Measurements from ENCODE around the gene TOP3A.
A peak's percentile ranks its signal among the peaks of the same experiment; 100 is the strongest.

The TOP3A gene

DNA sequence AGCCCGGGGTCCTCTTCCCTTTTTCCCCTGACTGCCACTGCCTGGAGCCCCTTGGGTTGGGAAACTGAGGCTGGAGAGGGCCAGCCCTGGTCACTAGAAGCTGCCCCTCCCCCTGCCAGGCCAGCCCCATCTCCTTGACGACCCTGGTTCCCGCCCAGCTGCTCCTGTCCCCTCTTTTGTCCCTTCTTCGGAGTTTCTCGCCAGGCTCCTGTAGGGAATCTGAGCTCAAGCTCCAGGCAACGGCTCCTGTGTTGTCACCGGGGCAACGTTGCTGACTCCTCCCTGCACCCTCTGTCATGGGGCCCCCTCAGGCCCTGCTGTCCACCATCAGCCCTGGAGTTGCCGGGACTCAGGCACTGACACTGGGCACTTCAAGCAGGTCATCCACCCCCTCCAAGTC is 83.6 kb downstream of the TOP3A start:
- DNase-seq (ENCODE audit: low read depth in 2 of 2): no peak

- no peak for DNase-seq (ENCODE audit: low read depth in 2 of 2)
These were observed 84.3 kb downstream of the TOP3A start for GRCh38 chr17:18230288-18231141.

GRCh38 chr17:18229771-18230170 is 85.0 kb downstream of the TOP3A start:
- no peak for DNase-seq (ENCODE audit: low read depth in 2 of 2)

DNA sequence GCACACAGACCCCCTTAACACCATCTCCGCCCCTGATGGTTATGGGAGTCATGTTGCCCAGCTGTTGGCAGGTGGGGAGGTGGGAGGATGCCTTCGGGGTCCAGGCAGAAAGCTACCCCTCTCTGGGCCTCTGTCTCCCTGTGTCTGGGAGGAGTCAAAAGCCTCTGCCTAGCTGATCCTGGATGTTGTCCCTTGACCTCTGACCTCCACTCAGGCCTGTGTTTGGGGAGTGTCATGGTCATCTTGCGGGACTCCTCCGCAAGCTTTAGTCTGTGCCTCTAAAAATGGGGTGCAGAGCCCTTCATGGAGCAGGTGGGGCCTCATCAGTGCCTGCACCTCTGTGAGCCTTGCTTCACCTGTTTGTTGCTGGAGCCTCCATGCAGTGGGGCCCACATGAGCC is 85.5 kb downstream of the TOP3A start:
- DNase-seq (ENCODE audit: low read depth in 2 of 2): no peak

DNA sequence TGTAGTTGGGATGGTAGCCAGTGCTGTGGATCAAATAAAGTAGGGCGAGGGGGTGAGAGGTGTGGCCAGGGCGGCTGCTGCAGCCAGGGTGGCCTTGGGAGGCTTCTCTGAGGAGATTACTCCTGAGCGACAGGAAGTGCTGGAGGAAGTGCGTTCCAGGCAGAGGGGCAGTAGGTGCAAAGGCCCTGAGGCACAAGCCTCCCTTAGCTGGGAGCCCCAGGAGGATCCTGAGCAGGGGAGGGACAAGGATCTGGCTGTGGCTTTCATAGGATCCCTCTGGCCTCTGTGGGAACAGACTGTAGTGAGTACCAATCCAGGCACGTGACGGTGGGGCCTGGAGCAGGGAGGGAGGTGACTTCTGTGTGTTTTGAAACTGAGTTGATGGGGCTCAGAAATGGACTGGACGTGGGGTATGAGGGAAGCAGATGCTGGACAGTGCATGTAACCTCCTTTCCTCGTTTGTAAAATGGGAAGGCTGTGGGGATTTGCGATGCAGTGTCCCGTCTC is 86.6 kb downstream of the TOP3A start:
- DNase-seq (ENCODE audit: low read depth in 2 of 2): no peak

DNA sequence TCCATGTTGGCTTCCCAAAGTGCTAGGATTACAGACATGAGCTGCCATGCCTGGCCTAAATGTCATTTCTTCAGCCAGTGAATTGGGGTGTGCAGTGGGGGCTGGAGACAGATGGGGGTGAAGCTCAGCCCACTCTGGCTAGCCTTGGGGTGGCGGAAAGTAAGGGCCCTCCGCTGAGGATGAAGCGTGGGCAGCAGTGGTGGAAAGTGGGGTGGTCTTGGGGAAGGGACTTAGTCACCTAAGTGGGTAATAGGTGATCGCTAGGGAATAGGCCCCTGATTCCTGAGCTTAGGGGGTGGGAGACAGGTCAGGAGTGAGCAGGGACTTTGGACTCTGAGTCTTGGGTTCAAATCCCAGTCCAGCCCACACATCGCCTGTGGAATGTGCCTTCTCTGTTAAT is 87.2 kb downstream of the TOP3A start:
- no peak for DNase-seq (ENCODE audit: low read depth in 2 of 2)

DNA sequence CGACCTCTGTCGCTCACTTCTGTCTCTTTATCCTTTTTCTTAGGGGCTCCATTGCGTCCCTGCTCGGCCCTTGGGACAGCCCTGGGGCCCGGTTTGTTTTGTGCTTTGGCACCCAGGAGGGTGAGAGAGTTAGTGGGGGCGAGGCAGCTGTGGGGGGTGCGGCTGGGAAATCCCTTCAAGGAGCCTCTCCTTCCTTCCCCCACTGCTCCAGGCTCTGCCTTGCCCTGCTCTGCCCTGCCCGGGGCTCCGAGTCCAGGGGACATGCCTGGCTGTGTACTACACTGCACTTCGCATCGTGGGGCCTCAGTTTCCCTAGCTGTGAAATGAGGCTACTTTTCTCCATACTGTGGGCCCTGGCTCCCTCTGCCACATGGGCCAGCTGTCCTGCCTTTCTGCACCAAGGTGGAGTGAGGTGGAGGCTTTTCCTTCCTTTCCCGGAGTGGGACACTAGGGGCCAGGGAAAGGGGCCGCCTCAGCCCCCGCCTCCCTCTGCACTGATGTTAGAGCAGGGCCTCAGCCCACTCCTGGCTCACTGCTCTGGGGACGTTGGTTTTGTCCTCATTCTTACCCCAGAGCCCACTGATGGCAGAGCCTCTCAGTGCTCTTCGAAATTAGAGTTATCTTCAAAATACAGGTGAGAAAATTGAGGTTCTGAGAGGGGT is 88.4 kb downstream of the TOP3A start:
- DNase-seq (ENCODE audit: low read depth in 2 of 2): no peak

- DNase-seq (ENCODE audit: low read depth in 2 of 2): peak in 1 of 2 donors; percentile 4
These were observed 89.0 kb downstream of the TOP3A start for GRCh38 chr17:18225642-18226283.

- peak; percentile 94 to 98 for DNase-seq (ENCODE audit: low read depth in 2 of 2)
These were observed 89.6 kb downstream of the TOP3A start, which contains the start of gene LLGL1 for GRCh38 chr17:18225121-18225641. LLGL1 (plus strand) TSS chr17:18225635; CDS start chr17:18225683, 48 bp downstream.

DNA sequence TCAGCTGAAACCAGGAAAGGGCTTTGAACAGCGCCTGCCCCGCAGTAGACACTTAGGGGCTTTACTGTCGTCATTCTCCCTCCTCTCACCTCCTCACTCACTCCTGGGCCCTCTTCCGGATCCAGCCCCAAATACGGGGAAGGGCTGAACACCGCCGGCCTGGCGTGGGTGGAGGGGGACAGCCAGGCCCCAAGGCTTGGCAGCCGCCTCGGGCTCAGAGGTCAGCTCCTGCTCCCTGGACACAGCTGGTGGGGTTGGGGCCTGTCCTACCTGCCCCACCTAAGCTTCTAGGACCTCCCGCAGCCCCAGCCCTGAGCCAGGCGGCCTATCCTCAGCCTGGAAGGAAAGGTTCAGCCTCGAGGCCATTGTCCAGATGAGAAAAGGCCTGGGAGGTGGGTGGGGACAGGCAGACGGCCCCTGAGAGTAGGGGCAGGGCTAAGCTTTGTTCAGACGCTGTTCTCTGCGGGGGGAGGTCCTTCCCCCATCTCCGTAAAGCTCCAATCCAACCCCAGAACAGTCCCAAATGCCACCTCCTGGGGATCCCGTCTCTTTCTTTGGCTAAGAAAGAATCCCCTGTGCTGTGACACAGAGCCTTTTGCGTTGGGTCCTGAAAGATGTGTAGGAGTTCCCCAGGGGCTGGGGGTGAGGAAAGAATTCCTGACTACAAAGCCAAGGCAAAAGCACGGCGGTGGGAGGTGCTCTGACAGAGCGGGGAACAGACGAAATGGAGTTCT is 90.2 kb downstream of the TOP3A start:
- no peak for DNase-seq (ENCODE audit: low read depth in 2 of 2)

DNA sequence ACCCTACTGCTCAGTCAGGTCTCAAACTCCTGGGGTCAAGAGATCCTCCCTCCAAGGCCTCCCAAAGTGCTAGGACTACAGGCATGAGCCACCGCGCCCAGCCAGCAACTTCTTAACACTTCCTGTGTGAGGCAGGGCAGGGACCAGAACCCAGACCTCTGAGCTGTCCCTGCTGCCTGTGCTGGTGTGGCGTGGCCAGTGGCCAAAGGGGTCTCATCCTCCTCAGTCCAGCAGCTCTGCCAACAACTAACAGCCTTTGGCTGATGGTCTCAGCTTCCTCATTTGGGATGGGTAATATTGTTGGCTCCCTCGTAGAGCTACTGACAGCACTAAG is 90.8 kb downstream of the TOP3A start:
- DNase-seq (ENCODE audit: low read depth in 2 of 2): no peak

All from stimulated activated CD8-positive, alpha-beta memory T cell treated with anti-CD3 and anti-CD28 coated beads, Interleukin-2, amount 100 ng/mL, for 48 hours (primary cell).